Measurements from ENCODE around the gene TTC34.
A peak's percentile ranks its signal among the peaks of the same experiment; 100 is the strongest.

TTC34 gene

GRCh38 chr1:2587071-2587859 lies 214.2 kb downstream of the TTC34 start:
- no peak for DNase-seq

GRCh38 chr1:2586154-2587070 lies 215.1 kb downstream of the TTC34 start, which contains the start of gene PRXL2B:
PRXL2B (plus strand) TSS chr1:2586777; CDS start chr1:2586886, 109 bp downstream.
- DNase-seq, result peak; percentile 94 to 96

Data from NCI-H2081 (cell line).